HCT116 (cell line): ENCODE results near the gene R3HDML. TPM values are rescaled to one million over a fixed set of nuclear protein-coding genes. Genes with fewer than 3 reads are reported as not detected.

Source experiments
- ATAC-seq: fragments of 200-7000 bp; cut with Tn5 transposase; 2 replicates; pipeline ENCODE4 v1.9.1; 2020; ENCODE audit warnings: mild to moderate bottlenecking, moderate library complexity
- BruUV-seq: library from RNA; stranded (reverse); fragments of 400-500 nt; replicated peaks from 2 replicates; lab custom pipeline; 2021; lab: Mats Ljungman, UMichigan
- CTCF ChIA-PET: fragments of 300-600 bp; sonication (Branson Sonifier 250); formaldehyde crosslinking; loops from one replicate; lab custom pipeline; 2021; ENCODE audit warnings: antibody characterized with exemption; lab: Charles Lee
- POLR2A ChIA-PET: fragments of 300-600, 350-600 bp; sonication (Branson Sonifier 250); formaldehyde crosslinking; loops from one replicate; lab custom pipeline; 2021; ENCODE audit warnings: antibody characterized with exemption; lab: Charles Lee
- RAD21 ChIA-PET, 2 experiments: fragments of 300-600 bp; sonication (Branson Sonifier 250); formaldehyde crosslinking; loops; one replicate each; lab custom pipeline; 2023; ENCODE audit warnings: low total read pairs in 2 of 2; ENCODE audit not compliant: uncharacterized antibody in 2 of 2, unreplicated experiment in 2 of 2, low non-redundant PET in 1 of 2; lab: Charles Lee
- DNase-seq: peaks from one replicate; pipeline ENCODE4 v3.0.0-alpha.2; 2010; ENCODE audit warnings: low read depth, low spot score
- H2AFZ ChIP-seq: fragments of 200-600 bp; shearing (Covaris generic), sonication (generic); 2 replicates; pipeline ENCODE4 v1.6.1; 2017; ENCODE audit warnings: low read depth, mixed run types, mixed read lengths, antibody characterized with exemption, low read length; ENCODE audit not compliant: poor library complexity, severe bottlenecking
- H3K27ac ChIP-seq: 2 replicates; pipeline ENCODE4 v1.5.1; 2012; ENCODE audit warnings: low read depth, low read length
- H3K27me3 ChIP-seq: fragments of 200-600 bp; sonication (generic); 2 replicates; pipeline ENCODE4 v1.6.1; 2016; ENCODE audit warnings: mixed run types, low read length, mixed read lengths; ENCODE audit not compliant: insufficient read depth
- H3K36me3 ChIP-seq, 2 experiments: fragments of 200-500 bp in 1 of 2; fragments of 200-600 bp in 1 of 2; sonication (Bioruptor generic) in 1 of 2; sonication (generic) in 1 of 2; 2 replicates each; pipeline versions ENCODE4 v1.5.1 to v1.6.1; 2014 to 2016; ENCODE audit warnings: low read length in 2 of 2, inconsistent platforms in 1 of 2, mixed read lengths in 1 of 2, mixed run types in 1 of 2; ENCODE audit not compliant: insufficient read depth in 2 of 2, control insufficient read depth in 1 of 2
- H3K4me1 ChIP-seq, 2 experiments: fragments of 200-600 bp in 1 of 2; sonication (generic) in 1 of 2; 2 replicates each; pipeline versions ENCODE4 v1.5.1 to v1.6.1; 2012 to 2017; ENCODE audit warnings: low read length in 2 of 2, inconsistent platforms in 1 of 2, mild to moderate bottlenecking in 1 of 2, mixed read lengths in 1 of 2, mixed run types in 1 of 2, moderate library complexity in 1 of 2; ENCODE audit not compliant: insufficient read depth in 2 of 2, control insufficient read depth in 1 of 2
- H3K4me2 ChIP-seq: fragments of 200-600 bp; sonication (generic); 2 replicates; pipeline ENCODE4 v1.6.1; 2017; ENCODE audit warnings: mixed run types, low read length, mixed read lengths
- H3K4me3 ChIP-seq, 2 experiments: fragments of 200-600 bp in 1 of 2; sonication (generic) in 1 of 2; replicated peaks in 1 of 2; 2 replicates each; pipeline ENCODE4 v1.5.1; 2011 to 2016; ENCODE audit warnings: low read length in 2 of 2, control low read depth in 1 of 2, low read depth in 1 of 2, mild to moderate bottlenecking in 1 of 2, mixed read lengths in 1 of 2, mixed run types in 1 of 2
- H3K79me2 ChIP-seq: fragments of 200-600 bp; sonication (generic); 2 replicates; pipeline ENCODE4 v1.6.1; 2017; ENCODE audit warnings: mild to moderate bottlenecking, mixed run types, low read length, moderate library complexity, mixed read lengths; ENCODE audit not compliant: insufficient read depth
- H3K9ac ChIP-seq: fragments of 200-600 bp; sonication (generic); 2 replicates; pipeline ENCODE4 v1.6.1; 2016; ENCODE audit warnings: low read length, mixed read lengths
- H3K9me2 ChIP-seq: fragments of 200-600 bp; sonication (generic), shearing (Covaris generic); 2 replicates; pipeline ENCODE4 v1.6.1; 2017; ENCODE audit warnings: mixed run types, mild to moderate bottlenecking, moderate library complexity; ENCODE audit not compliant: insufficient read depth
- H3K9me3 ChIP-seq, 2 experiments: fragments of 200-500 bp in 1 of 2; fragments of 200-600 bp in 1 of 2; sonication (Bioruptor generic) in 1 of 2; sonication (generic) in 1 of 2; 2 replicates each; pipeline ENCODE4 v1.6.1; 2014 to 2017; ENCODE audit warnings: low read length in 2 of 2, mixed read lengths in 2 of 2, inconsistent platforms in 1 of 2, low read depth in 1 of 2, mild to moderate bottlenecking in 1 of 2, mixed run types in 1 of 2, moderate library complexity in 1 of 2; ENCODE audit not compliant: control insufficient read depth in 1 of 2, insufficient read depth in 1 of 2
- H4K20me1 ChIP-seq: fragments of 200-600 bp; sonication (generic), shearing (Covaris generic); 2 replicates; pipeline ENCODE4 v1.6.1; 2017; ENCODE audit warnings: mixed run types, mild to moderate bottlenecking, moderate library complexity; ENCODE audit not compliant: insufficient read depth
- CBX3 ChIP-seq: IDR thresholded peaks from 2 replicates; pipeline ENCODE4 v1.6.1; 2012; ENCODE audit warnings: low read depth
- CEBPB ChIP-seq: IDR thresholded peaks from 2 replicates; pipeline ENCODE4 v1.6.1; 2012; ENCODE audit warnings: low read depth
- EGR1 ChIP-seq: IDR thresholded peaks from 2 replicates; pipeline ENCODE4 v1.6.1; 2012; ENCODE audit warnings: low read depth
- EZH2 ChIP-seq: fragments of 200-600 bp; sonication (generic); IDR thresholded peaks from 2 replicates; pipeline ENCODE4 v1.6.1; 2017; ENCODE audit warnings: antibody characterized with exemption, mixed run types
- EZH2phosphoT487 ChIP-seq: fragments of 200-600 bp; IDR thresholded peaks from 2 replicates; pipeline ENCODE4 v1.6.1; 2018; ENCODE audit warnings: antibody characterized with exemption, borderline replicate concordance
- FOSL1 ChIP-seq: IDR thresholded peaks from 2 replicates; pipeline ENCODE4 v1.6.1; 2012; ENCODE audit warnings: low read depth
- POLR2A ChIP-seq: IDR thresholded peaks from 2 replicates; pipeline ENCODE4 v1.7.0; 2011; ENCODE audit warnings: borderline replicate concordance; ENCODE audit not compliant: insufficient read depth, insufficient read length; ENCODE audit errors: extremely low read depth
- POLR2AphosphoS5 ChIP-seq: IDR thresholded peaks from 2 replicates; pipeline ENCODE4 v1.6.1; 2011; ENCODE audit warnings: mild to moderate bottlenecking, low read depth, low read length, moderate library complexity
- SIN3A ChIP-seq: IDR thresholded peaks from 2 replicates; pipeline ENCODE4 v1.6.1; 2012; ENCODE audit warnings: low read depth
- SP1 ChIP-seq: IDR thresholded peaks from 2 replicates; pipeline ENCODE4 v1.6.1; 2012; ENCODE audit warnings: low read depth
- SRF ChIP-seq: IDR thresholded peaks from 2 replicates; pipeline ENCODE4 v1.6.1; 2012; ENCODE audit warnings: low read depth
- TCF7L2 ChIP-seq: IDR thresholded peaks from 2 replicates; pipeline ENCODE4 v1.7.0; 2011; ENCODE audit warnings: borderline replicate concordance, inconsistent platforms; ENCODE audit not compliant: insufficient read depth, insufficient read length; ENCODE audit errors: extremely low read depth
- intact Hi-C: fragments of 100-400 bp; cut with micrococcal nuclease; formaldehyde crosslinking; loops from 2 replicates; pipeline ENCODE4 v1.10.0; 2022
- total RNA-seq: library from RNA; stranded (reverse); gene quantifications from one replicate; pipeline ENCODE4 v1.2.1, GENCODE V29; 2021; ENCODE audit not compliant: unreplicated experiment
- TF ChIP-seq, protein P1 (sequence below): IDR thresholded peaks from 2 replicates; pipeline ENCODE4 v1.6.1; 2012
- TF ChIP-seq, protein P2 (sequence below): IDR thresholded peaks from 2 replicates; pipeline ENCODE4 v1.6.1; 2012

R3HDML gene
- total RNA-seq, 1 experiment from 2014 or later, result not detected

DNA sequence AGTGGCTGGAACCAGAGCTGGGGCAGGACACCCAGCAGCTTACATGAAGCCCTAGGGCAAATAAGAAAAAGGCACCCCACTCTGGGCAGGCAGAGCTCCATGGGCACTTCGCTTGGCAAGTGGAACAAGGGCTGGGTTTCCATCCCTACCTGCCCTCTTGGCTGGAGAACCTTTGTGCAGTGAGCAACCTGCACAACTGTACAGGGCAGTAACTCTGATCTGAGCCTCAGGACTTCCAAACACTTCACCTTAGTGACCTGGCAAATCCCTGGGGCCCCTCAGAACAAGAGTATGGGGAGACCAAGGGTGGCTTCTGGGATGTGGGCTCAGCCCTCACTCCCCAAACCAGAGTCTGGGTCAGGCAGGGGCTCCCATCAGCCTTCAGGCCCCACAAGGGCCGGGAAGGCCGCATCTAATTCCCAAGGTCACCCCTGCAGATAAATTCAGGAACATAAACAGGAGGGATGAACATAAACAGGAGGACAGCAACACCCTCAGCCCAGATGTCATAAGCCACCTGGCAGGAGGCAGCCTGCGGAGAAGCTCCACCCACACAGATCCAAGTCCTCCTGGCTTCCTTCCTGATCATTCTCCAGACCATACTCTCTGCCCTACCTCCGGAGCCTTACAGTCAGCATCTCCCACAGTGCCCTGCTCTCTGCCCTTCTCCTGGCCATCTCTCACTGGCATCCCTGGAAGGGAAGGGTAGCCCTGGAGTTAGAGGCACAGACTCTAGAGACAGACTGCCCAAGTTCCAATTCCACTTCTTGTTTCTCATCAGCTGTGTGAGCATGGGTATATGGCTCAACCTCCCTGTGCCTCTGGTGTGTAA lies 56.1 kb downstream of the R3HDML start:
- no peaks in the 10 kb centered on the region for H3K36me3 ChIP-seq
- no peak overlapping the region for H3K4me3 ChIP-seq
- H4K20me1 ChIP-seq, result no peaks in the 10 kb centered on the region
- RAD21 ChIA-PET, result no interaction called here
- H3K9me2 ChIP-seq, result no peaks in the 10 kb centered on the region
- no peak for TF ChIP-seq FOSL1
- no peak for TF ChIP-seq TCF7L2
- no peak for TF ChIP-seq EZH2phosphoT487
- no peak for TF ChIP-seq EZH2
- no peak for TF ChIP-seq CBX3
- no peak for TF ChIP-seq EGR1
- no peak for TF ChIP-seq POLR2A
- TF ChIP-seq, protein P1, sequence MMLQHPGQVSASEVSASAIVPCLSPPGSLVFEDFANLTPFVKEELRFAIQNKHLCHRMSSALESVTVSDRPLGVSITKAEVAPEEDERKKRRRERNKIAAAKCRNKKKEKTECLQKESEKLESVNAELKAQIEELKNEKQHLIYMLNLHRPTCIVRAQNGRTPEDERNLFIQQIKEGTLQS, result no peak
- no peak for TF ChIP-seq SIN3A
- TF ChIP-seq SRF, result no peak
- TF ChIP-seq, protein P2, sequence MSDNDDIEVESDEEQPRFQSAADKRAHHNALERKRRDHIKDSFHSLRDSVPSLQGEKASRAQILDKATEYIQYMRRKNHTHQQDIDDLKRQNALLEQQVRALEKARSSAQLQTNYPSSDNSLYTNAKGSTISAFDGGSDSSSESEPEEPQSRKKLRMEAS, result no peak
- TF ChIP-seq SP1, result no peak
- no peak for TF ChIP-seq POLR2AphosphoS5
- no peak for TF ChIP-seq CEBPB
- no peak overlapping the region for H2AFZ ChIP-seq
- no peaks in the 10 kb centered on the region for H3K79me2 ChIP-seq
- no peak overlapping the region for H3K27ac ChIP-seq
- intact Hi-C loops, result no loop called here
- no peak for ATAC-seq
- CTCF ChIA-PET, result no interaction called here
- no TSS peak for BruUV-seq
- H3K9ac ChIP-seq, result no peak overlapping the region
- H3K27me3 ChIP-seq, result no peaks in the 10 kb centered on the region
- H3K4me1 ChIP-seq, result peaks cover 2 to 11% of the 10 kb centered on the region in 2 experiments; a peak in 1 of 4 replicates
- POLR2A ChIA-PET, result no interaction called here
- H3K9me3 ChIP-seq, result no peaks in the 10 kb centered on the region
- H3K4me2 ChIP-seq, result no peak overlapping the region
- no peak for DNase-seq
